Neural progenitor cell (in vitro differentiated cells): ENCODE measurements around the gene HMG20A.

Experiments used
- EZH2 ChIP-seq: fragments of 200-600 bp; sonication (generic); IDR thresholded peaks from 2 replicates; pipeline ENCODE4 v1.6.1; 2017; ENCODE audit warnings: antibody characterized with exemption, mild to moderate bottlenecking, moderate library complexity
- TF ChIP-seq, protein P1 (sequence below): fragments of 200-600 bp; sonication (generic); IDR thresholded peaks from 2 replicates; pipeline ENCODE4 v1.5.1; 2017; ENCODE audit warnings: antibody characterized with exemption, mild to moderate bottlenecking

DNA sequence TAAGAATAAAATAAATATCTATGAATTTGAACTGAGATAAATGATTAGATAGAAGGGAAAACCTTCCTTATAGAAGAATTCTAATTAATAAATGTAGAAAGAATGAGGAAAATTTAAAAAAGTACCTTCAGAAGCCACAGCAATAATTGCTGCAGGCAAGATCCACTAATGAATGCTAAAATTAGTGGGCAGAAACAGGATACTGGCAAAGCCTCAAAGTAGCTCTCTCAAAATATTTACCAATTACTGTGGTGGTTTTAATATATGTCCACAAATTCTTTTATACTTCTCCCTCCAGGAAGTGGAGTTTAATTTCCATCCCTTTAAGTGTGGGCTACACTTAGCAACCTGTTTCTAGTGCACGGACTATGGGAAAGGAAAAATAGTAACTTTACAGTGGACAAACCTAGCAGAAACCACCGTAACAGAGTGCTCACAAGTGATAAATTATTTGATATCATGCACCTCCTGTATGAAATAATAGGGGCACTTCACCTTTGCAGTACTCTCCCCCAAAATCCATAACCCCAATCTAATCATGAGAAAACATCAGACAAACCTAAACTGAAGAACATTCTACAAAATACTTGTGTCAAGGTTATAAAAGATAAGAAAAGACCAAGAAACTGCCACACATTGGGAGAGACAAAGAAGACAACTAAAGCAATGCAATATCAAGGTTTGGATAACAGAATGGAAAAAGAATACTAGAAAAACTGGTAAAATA, 7.6 kb upstream of the HMG20A start:
- TF ChIP-seq, protein P1, sequence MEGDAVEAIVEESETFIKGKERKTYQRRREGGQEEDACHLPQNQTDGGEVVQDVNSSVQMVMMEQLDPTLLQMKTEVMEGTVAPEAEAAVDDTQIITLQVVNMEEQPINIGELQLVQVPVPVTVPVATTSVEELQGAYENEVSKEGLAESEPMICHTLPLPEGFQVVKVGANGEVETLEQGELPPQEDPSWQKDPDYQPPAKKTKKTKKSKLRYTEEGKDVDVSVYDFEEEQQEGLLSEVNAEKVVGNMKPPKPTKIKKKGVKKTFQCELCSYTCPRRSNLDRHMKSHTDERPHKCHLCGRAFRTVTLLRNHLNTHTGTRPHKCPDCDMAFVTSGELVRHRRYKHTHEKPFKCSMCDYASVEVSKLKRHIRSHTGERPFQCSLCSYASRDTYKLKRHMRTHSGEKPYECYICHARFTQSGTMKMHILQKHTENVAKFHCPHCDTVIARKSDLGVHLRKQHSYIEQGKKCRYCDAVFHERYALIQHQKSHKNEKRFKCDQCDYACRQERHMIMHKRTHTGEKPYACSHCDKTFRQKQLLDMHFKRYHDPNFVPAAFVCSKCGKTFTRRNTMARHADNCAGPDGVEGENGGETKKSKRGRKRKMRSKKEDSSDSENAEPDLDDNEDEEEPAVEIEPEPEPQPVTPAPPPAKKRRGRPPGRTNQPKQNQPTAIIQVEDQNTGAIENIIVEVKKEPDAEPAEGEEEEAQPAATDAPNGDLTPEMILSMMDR: no peak
- no peak for TF ChIP-seq EZH2
